ENCODE measurements around the gene RBM44.
"Not testable (repeated sequence)": the region's sequence is repeated elsewhere in the genome, so short reads cannot be mapped to it uniquely, and the experiment has no call there.

Gene RBM44

DNA sequence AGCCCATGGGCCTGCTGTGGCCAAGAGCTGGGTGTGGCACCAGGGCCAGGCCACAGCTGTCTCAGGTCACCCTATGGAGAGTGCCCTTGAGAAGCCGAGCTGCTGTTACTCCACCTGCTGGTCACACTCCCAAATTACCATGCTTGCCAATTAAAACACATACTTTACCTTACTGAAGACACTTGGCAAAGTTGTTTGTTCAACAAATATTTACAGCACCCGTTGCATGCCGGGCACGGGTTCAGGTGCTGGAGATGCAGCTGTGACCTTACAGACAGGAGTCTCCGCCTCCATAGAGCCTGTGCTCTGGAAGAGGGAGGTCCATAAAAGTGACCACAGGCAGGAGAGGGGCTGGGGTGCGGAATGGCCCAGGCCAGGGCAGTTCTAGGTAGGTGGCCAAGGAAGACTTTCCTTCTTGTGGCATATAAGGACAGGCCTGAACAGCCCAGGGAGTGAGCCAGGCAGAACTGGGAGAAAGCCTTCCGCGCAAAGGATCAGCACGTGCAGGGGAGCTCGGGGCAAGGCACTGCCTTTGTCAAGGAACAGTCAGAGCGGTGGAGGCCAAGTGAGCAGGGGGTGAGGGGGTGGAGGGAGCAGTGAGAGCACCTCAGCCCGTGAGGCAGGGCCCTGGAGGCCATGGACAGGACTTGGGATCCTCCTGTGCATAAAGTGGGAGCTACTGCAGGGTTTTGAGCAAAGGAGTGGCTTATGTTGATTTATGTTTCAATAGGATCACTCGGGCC lies 23.6 kb upstream of the RBM44 start:
- H3K4me1 Mint-ChIP-seq, result no peaks in the 10 kb centered on the region
- no peak overlapping the region for H3K4me3 Mint-ChIP-seq
- TF ChIP-seq, protein P1, sequence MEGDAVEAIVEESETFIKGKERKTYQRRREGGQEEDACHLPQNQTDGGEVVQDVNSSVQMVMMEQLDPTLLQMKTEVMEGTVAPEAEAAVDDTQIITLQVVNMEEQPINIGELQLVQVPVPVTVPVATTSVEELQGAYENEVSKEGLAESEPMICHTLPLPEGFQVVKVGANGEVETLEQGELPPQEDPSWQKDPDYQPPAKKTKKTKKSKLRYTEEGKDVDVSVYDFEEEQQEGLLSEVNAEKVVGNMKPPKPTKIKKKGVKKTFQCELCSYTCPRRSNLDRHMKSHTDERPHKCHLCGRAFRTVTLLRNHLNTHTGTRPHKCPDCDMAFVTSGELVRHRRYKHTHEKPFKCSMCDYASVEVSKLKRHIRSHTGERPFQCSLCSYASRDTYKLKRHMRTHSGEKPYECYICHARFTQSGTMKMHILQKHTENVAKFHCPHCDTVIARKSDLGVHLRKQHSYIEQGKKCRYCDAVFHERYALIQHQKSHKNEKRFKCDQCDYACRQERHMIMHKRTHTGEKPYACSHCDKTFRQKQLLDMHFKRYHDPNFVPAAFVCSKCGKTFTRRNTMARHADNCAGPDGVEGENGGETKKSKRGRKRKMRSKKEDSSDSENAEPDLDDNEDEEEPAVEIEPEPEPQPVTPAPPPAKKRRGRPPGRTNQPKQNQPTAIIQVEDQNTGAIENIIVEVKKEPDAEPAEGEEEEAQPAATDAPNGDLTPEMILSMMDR (IDR thresholded peaks at IDR 0.05; ENCODE audit: unreplicated experiment in 3 of 3), result peak; percentile 56 to 66 (median 57)
- H3K36me3 Mint-ChIP-seq (ENCODE audit: low read depth), result peaks cover 59% of the 10 kb centered on the region
- no peaks in the 10 kb centered on the region for H3K27me3 Mint-ChIP-seq (ENCODE audit: low read depth)
- H3K9me3 Mint-ChIP-seq, result no peaks in the 10 kb centered on the region
- H3K27ac Mint-ChIP-seq, result no peak overlapping the region

DNA sequence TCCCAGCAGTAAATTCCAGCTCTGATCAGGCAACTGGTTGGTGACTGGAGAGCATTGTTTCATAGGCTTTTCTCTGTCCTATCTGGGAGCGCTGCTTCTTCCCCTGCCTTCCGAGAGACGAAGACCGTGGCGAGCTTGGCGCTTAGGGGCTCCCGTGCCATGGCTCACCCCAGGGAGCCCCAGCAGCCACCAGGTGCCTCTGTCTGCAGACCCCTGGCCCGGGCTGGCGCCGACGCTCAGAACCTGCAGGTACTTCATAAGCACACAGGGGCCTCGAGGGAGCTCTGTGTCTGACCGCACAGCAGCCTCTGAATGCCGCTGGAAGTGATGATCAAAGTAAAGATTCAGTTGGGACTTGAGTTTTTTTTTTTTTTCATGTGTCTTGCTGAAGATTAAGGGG lies 19.1 kb upstream of the RBM44 start:
- Mint-ChIP-seq H3K27me3 (ENCODE audit: low read depth) (peaks cover 3% of the 10 kb centered on the region), H3K9me3 (peaks cover 8% of the 10 kb centered on the region), H3K27ac (no peak overlapping the region)

DNA sequence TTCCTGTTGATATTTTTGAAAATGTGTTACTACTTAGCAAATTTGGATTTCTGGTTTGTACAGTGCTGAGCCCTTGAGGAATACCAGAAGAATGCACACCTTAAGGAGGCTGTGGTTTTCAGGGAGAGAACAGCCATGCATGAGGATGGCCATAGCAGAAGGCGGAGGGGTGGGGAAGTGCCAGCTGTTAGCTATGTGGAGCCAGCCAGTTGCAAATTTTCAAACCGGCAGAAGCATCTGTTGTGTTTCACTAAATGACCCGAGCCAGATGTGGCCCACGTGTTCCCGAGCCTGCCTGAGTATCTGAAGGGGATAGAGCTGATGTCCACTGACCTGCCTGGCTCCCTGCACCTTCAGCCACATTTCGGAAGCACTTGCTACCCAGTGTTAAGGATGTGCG lies 16.4 kb upstream of the RBM44 start:
- Mint-ChIP-seq H3K36me3 (ENCODE audit: low read depth) (peaks cover 80% of the 10 kb centered on the region), H3K4me3 (no peak overlapping the region), H3K4me1 (no peaks in the 10 kb centered on the region), H3K27ac (no peak overlapping the region), H3K27me3 (ENCODE audit: low read depth) (peaks cover 3% of the 10 kb centered on the region), H3K9me3 (peaks cover 25% of the 10 kb centered on the region)
- TF ChIP-seq, protein P1 (IDR thresholded peaks at IDR 0.05; ENCODE audit: unreplicated experiment in 3 of 3), result no peak

More for the DNA sequence above, 19.1 kb upstream of the RBM44 start:
- no peaks in the 10 kb centered on the region for H3K4me1 Mint-ChIP-seq
- H3K36me3 Mint-ChIP-seq (ENCODE audit: low read depth), result peaks cover 75% of the 10 kb centered on the region
- no peak overlapping the region for H3K4me3 Mint-ChIP-seq
- TF ChIP-seq, protein P1 (IDR thresholded peaks at IDR 0.05; ENCODE audit: unreplicated experiment in 3 of 3), result no peak

DNA sequence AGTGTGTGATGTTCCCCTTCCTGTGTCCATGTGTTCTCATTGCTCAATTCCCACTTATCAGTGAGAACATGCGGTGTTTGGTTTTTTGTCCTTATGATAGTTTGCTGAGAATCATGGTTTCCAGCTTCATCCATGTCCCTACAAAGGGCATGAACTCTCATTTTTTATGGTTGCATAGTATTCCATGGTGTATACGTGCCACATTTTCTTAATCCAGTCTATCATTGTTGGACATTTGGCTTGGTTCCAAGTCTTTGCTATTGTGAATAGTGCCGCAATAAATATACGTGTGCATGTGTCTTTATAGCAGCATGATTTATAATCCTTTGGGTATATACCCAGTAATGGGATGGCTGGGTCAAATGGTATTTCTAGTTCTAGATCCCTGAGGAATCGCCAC lies 14.9 kb upstream of the RBM44 start:
- H3K27me3 Mint-ChIP-seq (ENCODE audit: low read depth); H3K4me3 Mint-ChIP-seq; H3K4me1 Mint-ChIP-seq; H3K27ac Mint-ChIP-seq: not testable (repeated sequence)
- Mint-ChIP-seq H3K9me3 (peaks cover 29% of the 10 kb centered on the region), H3K36me3 (ENCODE audit: low read depth) (peaks cover 77% of the 10 kb centered on the region)

DNA sequence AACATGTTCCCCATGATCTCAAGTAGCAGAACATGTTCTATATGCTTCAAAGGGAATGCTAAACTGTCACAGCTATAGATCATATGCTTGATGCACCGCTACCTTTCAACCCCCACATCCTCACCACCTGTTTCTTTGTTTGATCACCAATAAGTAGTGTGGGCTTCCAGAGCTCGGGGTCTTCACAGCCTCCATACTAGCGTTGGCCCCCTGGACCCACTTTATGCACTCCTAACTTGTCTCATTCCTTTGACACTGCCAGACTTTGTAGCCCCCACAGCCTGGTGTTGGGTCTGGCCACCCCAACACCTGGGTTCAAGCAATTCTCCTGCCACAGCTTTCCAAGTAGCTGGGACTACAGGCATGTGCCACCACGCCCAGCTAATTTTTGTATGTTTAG lies 11.6 kb upstream of the RBM44 start:
- peaks cover 29% of the 10 kb centered on the region for H3K9me3 Mint-ChIP-seq
- H3K36me3 Mint-ChIP-seq (ENCODE audit: low read depth), result peaks cover 50% of the 10 kb centered on the region

DNA sequence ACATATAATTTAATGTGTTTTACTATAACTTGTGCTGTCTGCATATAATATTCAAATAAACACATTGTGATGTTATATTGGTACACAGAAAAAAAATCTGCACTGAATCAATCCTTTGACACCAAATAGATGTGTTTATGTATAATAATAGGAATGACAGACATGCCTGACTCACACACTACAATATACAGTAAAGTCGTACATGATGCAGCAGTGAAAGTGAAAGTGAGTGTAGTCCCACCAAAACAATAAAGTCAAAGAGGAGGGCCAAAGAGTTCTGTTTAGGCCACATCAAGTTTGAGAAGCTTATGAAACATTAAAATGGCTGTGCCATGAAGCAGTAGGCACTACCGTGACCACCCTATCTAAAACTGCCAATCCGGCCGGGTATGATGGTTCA lies 8.2 kb upstream of the RBM44 start:
- peaks cover 18% of the 10 kb centered on the region for H3K9me3 Mint-ChIP-seq
- no peak overlapping the region for H3K4me3 Mint-ChIP-seq

More for the DNA sequence above, 11.6 kb upstream of the RBM44 start:
- Mint-ChIP-seq H3K4me3 (no peak overlapping the region), H3K27me3 (ENCODE audit: low read depth) (peaks cover 3% of the 10 kb centered on the region), H3K4me1 (no peaks in the 10 kb centered on the region), H3K27ac (no peak overlapping the region)
- TF ChIP-seq, protein P1 (IDR thresholded peaks at IDR 0.05; ENCODE audit: unreplicated experiment in 3 of 3), result no peak

More for the DNA sequence above, 8.2 kb upstream of the RBM44 start:
- TF ChIP-seq, protein P1 (IDR thresholded peaks at IDR 0.05; ENCODE audit: unreplicated experiment in 3 of 3), result no peak
- no peaks in the 10 kb centered on the region for H3K4me1 Mint-ChIP-seq
- no peak overlapping the region for H3K27ac Mint-ChIP-seq
- no peaks in the 10 kb centered on the region for H3K27me3 Mint-ChIP-seq (ENCODE audit: low read depth)
- peaks cover 26% of the 10 kb centered on the region for H3K36me3 Mint-ChIP-seq (ENCODE audit: low read depth)
